Stimulated activated CD4-positive, alpha-beta T cell treated with anti-CD3 and anti-CD28 coated beads, Interleukin-2, amount 100 ng/mL, for 24 hours (primary cell): ENCODE results near the gene USP34.
"Not testable (repeated sequence)": the region's sequence is repeated elsewhere in the genome, so short reads cannot be mapped to it uniquely, and the experiment has no call there.

Source experiments
- DNase-seq, 2 donors: peaks; one replicate each; pipeline ENCODE4 v3.0.0-alpha.2; 2020

The USP34 gene

DNA sequence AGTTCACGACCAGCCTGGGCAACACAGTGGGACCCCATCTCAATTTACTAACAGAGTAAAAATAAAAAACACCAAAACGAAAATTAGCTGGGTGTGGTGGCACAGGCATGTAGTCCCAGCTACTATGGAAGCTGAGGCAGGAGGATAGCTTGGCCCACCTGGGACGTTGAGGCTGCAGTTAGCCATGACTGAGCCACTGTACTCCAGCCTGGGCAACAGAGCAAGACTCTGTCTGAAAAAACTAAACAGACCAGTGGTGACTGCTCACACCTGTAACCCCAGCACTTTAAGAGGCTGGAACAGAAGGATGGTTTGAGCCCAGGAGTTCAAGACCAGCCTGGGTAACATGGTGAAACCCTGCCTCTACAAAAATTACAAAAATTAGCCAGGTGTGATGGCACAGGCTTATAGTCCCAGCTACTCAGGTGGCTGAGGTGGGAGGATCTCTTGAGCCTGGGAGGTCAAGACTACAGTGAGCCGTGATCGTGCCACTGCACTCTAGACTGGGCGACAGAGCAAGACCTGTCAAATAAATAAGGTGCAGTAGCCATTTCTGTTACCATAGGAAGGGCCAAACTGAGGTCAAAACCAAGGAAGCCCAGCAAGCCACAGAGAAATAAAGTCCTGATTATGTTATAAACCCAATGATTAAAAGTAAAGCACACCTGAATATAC, 14.0 kb downstream of the USP34 start:
- no peak for DNase-seq

DNA sequence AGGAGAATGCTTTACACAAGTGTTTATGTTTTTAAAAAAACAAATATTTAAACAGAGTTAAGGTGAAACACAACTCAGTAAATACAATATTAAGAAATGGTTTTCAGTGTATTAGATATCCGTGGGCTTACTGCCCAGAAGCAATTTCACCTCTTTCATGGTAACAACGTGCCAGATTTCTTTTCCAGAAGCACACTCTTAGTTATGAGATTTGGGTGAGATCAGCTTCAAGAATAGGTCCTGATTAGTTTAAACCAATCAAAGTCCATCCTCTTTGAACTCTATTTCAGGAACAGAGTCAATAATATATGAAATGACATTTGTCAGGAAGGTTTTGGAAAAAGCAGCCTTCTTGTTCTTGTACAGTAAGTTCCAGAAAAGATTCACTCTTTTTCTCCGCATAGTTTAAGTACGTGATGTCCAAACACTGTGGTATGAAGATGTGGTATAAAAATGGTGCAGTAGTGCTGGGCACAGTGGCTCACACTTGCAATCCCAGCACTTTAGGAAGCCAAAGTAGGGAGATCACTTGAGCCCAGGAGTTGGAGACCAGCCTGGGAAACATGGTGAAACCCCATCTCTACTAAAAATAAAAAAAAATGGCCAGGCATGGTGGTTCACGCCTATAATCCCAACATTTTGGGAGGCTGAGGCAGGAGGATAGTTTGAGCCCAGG, 14.7 kb downstream of the USP34 start:
- no peak for DNase-seq

- not testable (repeated sequence) for DNase-seq
Measured at GRCh38 chr2:61454972-61455371, 15.9 kb downstream of the USP34 start.

DNA sequence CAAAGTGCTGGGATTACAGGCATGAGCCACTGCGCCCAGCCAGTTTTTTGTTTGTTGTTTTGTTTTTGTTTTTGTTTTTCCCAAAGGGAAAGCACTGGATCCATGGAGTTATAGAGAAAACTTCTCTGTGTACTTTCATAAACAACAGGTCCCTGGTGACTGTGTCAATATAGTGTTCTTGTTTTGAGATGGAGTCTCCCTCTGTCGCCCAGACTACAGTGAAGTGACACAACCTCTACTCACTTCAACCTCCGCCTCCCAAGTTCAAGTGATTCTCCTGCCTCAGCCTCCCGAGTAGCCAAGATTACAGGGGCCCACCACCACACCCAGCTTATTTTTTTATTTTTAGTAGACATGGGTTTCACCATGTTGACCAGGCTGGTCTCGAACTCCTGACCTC, 16.5 kb downstream of the USP34 start:
- DNase-seq, result no peak

DNA sequence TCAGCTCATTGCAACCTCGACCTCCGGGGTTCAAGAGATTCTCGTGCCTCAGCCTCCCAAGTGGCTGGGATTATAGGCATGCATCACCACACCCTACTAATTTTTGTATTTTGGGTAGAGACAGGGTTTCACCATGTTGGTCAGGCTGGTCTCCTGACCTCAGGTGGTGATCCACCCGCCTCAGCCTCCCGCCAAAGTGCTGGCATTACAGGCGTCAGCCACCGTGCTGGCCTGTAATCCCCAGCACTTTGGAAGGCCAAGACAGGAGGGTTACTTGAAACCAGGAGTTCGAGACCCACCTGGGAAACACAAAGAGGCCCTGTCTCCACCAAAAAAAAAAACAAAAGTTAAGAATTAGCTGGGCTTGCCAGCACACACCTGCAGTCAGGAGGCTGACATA, 18.5 kb downstream of the USP34 start:
- no peak for DNase-seq

- no peak for DNase-seq
Measured at GRCh38 chr2:61451178-61451577, 19.7 kb downstream of the USP34 start.

GRCh38 chr2:61450144-61450543, 20.7 kb downstream of the USP34 start:
- DNase-seq, result no peak

DNA sequence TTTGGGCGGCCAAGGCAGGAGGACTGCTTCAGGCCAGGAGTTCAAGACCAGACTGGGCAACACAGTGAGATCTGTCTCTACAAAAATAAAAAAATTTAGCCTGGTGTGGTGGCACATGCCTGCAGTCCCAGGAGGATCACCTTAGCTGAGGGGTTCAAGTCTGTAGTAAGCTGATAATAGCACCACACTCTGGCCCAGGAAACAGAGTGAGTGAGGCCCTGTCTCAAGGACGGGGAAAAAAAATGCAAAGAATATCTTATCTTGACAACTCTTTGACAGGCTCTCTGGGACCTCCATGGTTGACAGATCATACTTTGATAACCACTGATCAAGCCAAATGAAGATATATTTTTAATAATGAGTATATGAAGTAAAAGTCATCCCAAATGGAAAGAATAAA, 22.7 kb downstream of the USP34 start:
- no peak for DNase-seq

DNA sequence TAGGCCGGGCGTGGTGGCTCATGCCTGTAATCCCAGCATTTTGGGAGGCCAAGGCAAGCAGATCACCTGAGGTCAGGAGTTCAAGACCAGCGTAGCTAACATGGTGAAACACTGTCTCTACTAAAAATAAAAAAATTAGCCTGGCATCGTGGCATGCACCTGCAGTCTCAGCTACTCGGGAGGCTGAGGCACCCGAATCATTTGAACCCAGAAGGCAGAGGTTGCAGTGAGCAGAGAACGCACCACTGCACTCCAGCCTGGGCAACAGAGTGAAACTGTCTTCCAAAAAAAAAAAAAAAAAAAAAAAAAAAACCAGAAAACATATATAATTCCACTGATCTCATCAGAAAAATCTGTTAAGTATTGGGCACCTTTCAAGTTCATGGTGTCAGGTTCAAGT, 23.9 kb downstream of the USP34 start:
- not testable (repeated sequence) for DNase-seq

- DNase-seq, result no peak
Measured at GRCh38 chr2:61443342-61444041, 27.4 kb downstream of the USP34 start.

- no peak for DNase-seq
Measured at GRCh38 chr2:61439241-61440002, 31.5 kb downstream of the USP34 start.

GRCh38 chr2:61438670-61439069, 32.2 kb downstream of the USP34 start:
- no peak for DNase-seq

GRCh38 chr2:61437170-61437569, 33.7 kb downstream of the USP34 start:
- DNase-seq, result no peak

DNA sequence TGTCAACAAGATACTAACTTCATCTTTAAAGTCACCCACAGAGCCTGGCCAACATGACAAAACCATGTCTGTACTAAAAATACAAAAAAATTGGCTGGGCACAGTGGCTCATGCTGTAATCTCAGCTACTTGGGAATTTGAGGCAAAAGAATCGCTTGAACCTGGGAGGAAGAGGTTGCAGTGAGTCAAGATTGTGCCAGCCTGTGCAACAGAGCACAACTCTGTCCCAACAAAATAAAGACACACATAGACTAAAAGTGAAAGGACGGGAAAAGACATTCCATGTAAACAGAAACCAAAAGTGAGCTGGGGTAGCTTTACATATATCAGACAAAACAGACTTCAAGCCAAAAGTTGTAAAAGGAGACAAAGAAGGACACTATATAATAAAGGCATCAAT, 34.8 kb downstream of the USP34 start:
- no peak for DNase-seq

- DNase-seq, result no peak
Measured at GRCh38 chr2:61435291-61435690, 35.6 kb downstream of the USP34 start.

DNA sequence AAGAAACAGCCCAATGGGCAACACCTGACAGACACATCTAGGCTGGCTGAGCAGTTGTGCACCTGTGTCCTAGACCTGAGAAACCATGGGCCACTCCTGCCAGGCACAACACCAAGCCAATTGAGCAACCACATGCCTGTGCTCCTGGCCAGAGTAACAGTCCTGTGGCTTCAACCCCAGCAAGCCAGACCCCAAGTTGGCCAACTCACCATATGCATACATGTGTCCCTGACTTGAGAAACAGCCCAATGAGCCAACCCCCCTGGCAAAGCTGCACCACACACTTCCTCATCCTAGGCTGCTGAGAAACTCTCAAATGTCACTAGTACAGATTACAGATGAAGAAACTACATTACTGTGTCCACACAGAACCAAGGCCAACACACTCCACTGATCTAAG, 36.6 kb downstream of the USP34 start:
- DNase-seq, result no peak

DNA sequence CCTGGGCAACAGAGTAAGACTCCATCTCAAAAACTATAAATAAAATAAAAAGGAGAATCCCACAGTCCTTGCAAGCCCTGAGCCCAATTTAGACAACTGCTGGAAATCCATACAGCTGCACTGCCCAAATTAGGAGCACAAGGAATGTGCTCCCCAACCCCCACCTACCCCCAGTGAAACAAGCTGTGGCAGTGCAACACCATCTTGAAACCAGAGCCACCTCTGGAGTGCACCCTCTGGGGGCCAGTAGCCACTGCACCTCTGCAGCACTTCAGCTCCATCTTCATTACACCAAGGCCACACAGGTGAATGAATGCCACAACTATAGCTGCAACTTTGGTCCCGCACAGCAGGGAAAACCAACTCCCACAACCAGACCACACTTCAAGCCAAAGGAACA, 37.3 kb downstream of the USP34 start:
- DNase-seq, result no peak

- no peak for DNase-seq
Measured at GRCh38 chr2:61432990-61433389, 37.9 kb downstream of the USP34 start.

GRCh38 chr2:61431345-61431744, 39.5 kb downstream of the USP34 start:
- no peak for DNase-seq

GRCh38 chr2:61426267-61426897, 44.5 kb downstream of the USP34 start:
- peak; percentile 75 for DNase-seq

DNA sequence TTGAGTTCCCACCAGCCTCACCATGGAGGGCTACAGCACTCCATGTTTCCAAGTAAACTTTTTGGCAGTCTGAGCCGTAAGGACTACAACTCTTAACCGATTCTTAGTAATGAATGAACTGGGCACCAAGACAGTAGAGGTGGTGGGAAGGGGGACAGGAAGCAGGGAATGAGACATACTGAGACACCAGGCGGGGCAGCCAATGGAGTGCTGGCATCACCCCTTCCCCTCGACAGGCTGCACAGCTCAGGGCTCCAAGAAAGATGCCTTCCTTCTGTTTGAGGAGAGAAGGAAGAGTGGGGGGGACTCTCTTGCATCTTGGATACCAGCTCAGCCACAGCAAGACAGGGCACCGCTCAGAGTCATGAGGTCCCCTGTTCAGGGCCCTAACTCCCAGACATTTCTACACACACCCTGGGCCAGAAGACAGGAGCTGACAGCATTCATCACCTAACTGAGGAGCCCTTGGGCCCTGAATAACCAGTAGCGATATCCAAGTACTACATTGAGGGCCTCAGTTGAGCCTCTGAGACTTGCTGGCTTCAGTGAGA, 45.2 kb downstream of the USP34 start:
- DNase-seq, result no peak

- DNase-seq, result no peak
Measured at GRCh38 chr2:61423714-61424113, 47.2 kb downstream of the USP34 start.

GRCh38 chr2:61421611-61422010, 49.3 kb downstream of the USP34 start:
- DNase-seq, result no peak
